A549 (cell line): ENCODE results near the gene LRTM2.

Experiments
- CEBPB ChIP-seq, 2 experiments: fragments of >200 bp in 1 of 2; sonication (Bioruptor Twin) in 1 of 2; formaldehyde crosslinking in 1 of 2; IDR thresholded peaks; 2 replicates each; pipeline ENCODE4 v1.6.1; 2012 to 2016
- CTCF ChIP-seq: fragments of >200 bp; sonication (Bioruptor Twin); formaldehyde crosslinking; IDR thresholded peaks from 3 replicates; pipeline ENCODE4 v1.5.1; 2016
- ELK1 ChIP-seq: fragments of 150-350 bp; IDR thresholded peaks from 2 replicates; pipeline ENCODE4 v1.6.1; 2014; ENCODE audit warnings: low read depth, mild to moderate bottlenecking, low read length
- EP300 ChIP-seq, 2 experiments: fragments of >200 bp; sonication (Bioruptor Twin); formaldehyde crosslinking; IDR thresholded peaks; 2 replicates in 1 of 2; 3 replicates in 1 of 2; pipeline ENCODE4 v1.6.1; 2016 to 2017
- HOXA7 ChIP-seq: fragments of 250-450 bp; sonication (Bioruptor Pico); IDR thresholded peaks from 2 replicates; pipeline ENCODE4 v1.5.0; 2020; ENCODE audit warnings: mild to moderate bottlenecking, moderate library complexity
- KDM5A ChIP-seq: fragments of 200-600 bp; sonication (generic); IDR thresholded peaks from 2 replicates; pipeline ENCODE4 v1.6.1; 2016; ENCODE audit warnings: antibody characterized with exemption, mild to moderate bottlenecking
- MAX ChIP-seq: IDR thresholded peaks from 2 replicates; pipeline ENCODE4 v1.6.1; 2012
- PBX3 ChIP-seq: IDR thresholded peaks from 2 replicates; pipeline ENCODE4 v1.6.1; 2012
- POLR2A ChIP-seq: IDR thresholded peaks from 2 replicates; pipeline ENCODE4 v1.6.1; 2012; ENCODE audit warnings: mild to moderate bottlenecking, low read length
- TP53 ChIP-seq: fragments of 250-450 bp; sonication (Bioruptor Pico); IDR thresholded peaks from 2 replicates; pipeline ENCODE4 v1.5.0; 2021; ENCODE audit warnings: mild to moderate bottlenecking, moderate library complexity
- ZC3H11A ChIP-seq: fragments of 450-650 bp; IDR thresholded peaks from 2 replicates; pipeline ENCODE4 v1.6.1; 2014; ENCODE audit warnings: antibody characterized with exemption, mild to moderate bottlenecking

GRCh38 chr12:1876086-1876485 is 55.7 kb downstream of the LRTM2 start:
- TF ChIP-seq ELK1 (no peak), ZC3H11A (no peak), PBX3 (no peak), CTCF (no peak), POLR2A (no peak), MAX (no peak), CEBPB (IDR thresholded peaks at IDR 0.05) (no peak), TP53 (CRISPR knock-in tag) (no peak), EP300 (IDR thresholded peaks at IDR 0.05) (no peak), KDM5A (no peak), HOXA7 (CRISPR knock-in tag) (no peak)
